Hepatocyte (in vitro differentiated cells): Measurements from ENCODE around the gene GPR78.

Source experiments
- EZH2 ChIP-seq: fragments of 200-600 bp; sonication (generic); IDR thresholded peaks from 2 replicates; pipeline ENCODE4 v1.6.1; 2016; ENCODE audit warnings: antibody characterized with exemption, mild to moderate bottlenecking, borderline replicate concordance
- TF ChIP-seq, protein P1 (sequence below): fragments of 200-600 bp; sonication (generic); IDR thresholded peaks from 2 replicates; pipeline ENCODE4 v1.5.1; 2016; ENCODE audit warnings: antibody characterized with exemption, mild to moderate bottlenecking; ENCODE audit not compliant: poor library complexity

- TF ChIP-seq, protein P1, sequence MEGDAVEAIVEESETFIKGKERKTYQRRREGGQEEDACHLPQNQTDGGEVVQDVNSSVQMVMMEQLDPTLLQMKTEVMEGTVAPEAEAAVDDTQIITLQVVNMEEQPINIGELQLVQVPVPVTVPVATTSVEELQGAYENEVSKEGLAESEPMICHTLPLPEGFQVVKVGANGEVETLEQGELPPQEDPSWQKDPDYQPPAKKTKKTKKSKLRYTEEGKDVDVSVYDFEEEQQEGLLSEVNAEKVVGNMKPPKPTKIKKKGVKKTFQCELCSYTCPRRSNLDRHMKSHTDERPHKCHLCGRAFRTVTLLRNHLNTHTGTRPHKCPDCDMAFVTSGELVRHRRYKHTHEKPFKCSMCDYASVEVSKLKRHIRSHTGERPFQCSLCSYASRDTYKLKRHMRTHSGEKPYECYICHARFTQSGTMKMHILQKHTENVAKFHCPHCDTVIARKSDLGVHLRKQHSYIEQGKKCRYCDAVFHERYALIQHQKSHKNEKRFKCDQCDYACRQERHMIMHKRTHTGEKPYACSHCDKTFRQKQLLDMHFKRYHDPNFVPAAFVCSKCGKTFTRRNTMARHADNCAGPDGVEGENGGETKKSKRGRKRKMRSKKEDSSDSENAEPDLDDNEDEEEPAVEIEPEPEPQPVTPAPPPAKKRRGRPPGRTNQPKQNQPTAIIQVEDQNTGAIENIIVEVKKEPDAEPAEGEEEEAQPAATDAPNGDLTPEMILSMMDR: no peak
- TF ChIP-seq EZH2: no peak
Measured at GRCh38 chr4:8543623-8544022, 36.6 kb upstream of the GPR78 start.
